HEK293 (cell line): ENCODE measurements around the gene SLC47A2.

ENCODE experiments used
- CTCF ChIA-PET: fragments of 350-600 bp; formaldehyde crosslinking; extraction: SDS; loops from one replicate; lab custom pipeline; 2021; ENCODE audit warnings: antibody characterized with exemption; lab: Yijun Ruan, JAX
- POLR2A ChIA-PET: fragments of 300-600 bp; formaldehyde crosslinking; extraction: SDS; loops from one replicate; lab custom pipeline; 2020; ENCODE audit warnings: antibody characterized with exemption, inconsistent platforms; lab: Yijun Ruan, JAX
- H3K27ac ChIP-seq: fragments of 200-500 bp; sonication (Bioruptor generic); 2 replicates; pipeline ENCODE4 v1.5.1; 2014; ENCODE audit warnings: low read depth, low read length, control low read depth, inconsistent platforms; ENCODE audit errors: extremely low read depth
- H3K36me3 ChIP-seq, 2 experiments: fragments of 200-500 bp in 1 of 2; sonication (Bioruptor generic) in 1 of 2; 1 replicate in 1 of 2; 2 replicates in 1 of 2; pipeline ENCODE4 v1.5.1; 2014 to 2017; ENCODE audit warnings: inconsistent platforms in 2 of 2, low read length in 2 of 2; ENCODE audit not compliant: control insufficient read depth in 2 of 2, insufficient read depth in 1 of 2
- H3K4me1 ChIP-seq: fragments of 200-500 bp; sonication (Bioruptor generic); 2 replicates; pipeline ENCODE4 v1.5.1; 2014; ENCODE audit warnings: mild to moderate bottlenecking, low read length, inconsistent platforms; ENCODE audit not compliant: control insufficient read depth, insufficient read depth
- H3K4me3 ChIP-seq: 2 replicates; pipeline ENCODE4 v1.5.1; 2011; ENCODE audit warnings: low read depth, mild to moderate bottlenecking, control low read depth, low read length, moderate library complexity
- H3K9me3 ChIP-seq: fragments of 200-500 bp; sonication (Bioruptor generic); 2 replicates; pipeline ENCODE4 v1.5.1; 2014; ENCODE audit warnings: low read depth, low read length, inconsistent platforms; ENCODE audit not compliant: control insufficient read depth, insufficient read depth
- BCL11A ChIP-seq: fragments of 450-650 bp; formaldehyde crosslinking; IDR thresholded peaks from 2 replicates; pipeline ENCODE4 v1.5.1; 2016; ENCODE audit warnings: low read depth, missing biosample characterization, missing genetic modification characterization
- EGR2 ChIP-seq: fragments of 450-650 bp; formaldehyde crosslinking; IDR thresholded peaks from 2 replicates; pipeline ENCODE4 v1.5.1; 2016; ENCODE audit warnings: low read depth, missing biosample characterization, missing genetic modification characterization
- GLIS2 ChIP-seq: fragments of 450-650 bp; formaldehyde crosslinking; IDR thresholded peaks from 2 replicates; pipeline ENCODE4 v1.5.1; 2016; ENCODE audit warnings: missing biosample characterization, missing genetic modification characterization
- KLF1 ChIP-seq: fragments of 450-650 bp; formaldehyde crosslinking; IDR thresholded peaks from 2 replicates; pipeline ENCODE4 v1.5.1; 2016; ENCODE audit warnings: missing biosample characterization, missing genetic modification characterization
- SP2 ChIP-seq: fragments of 450-650 bp; formaldehyde crosslinking; IDR thresholded peaks from 2 replicates; pipeline ENCODE4 v1.5.1; 2016; ENCODE audit warnings: missing biosample characterization, missing genetic modification characterization
- WT1 ChIP-seq: fragments of 450-650 bp; formaldehyde crosslinking; IDR thresholded peaks from 2 replicates; pipeline ENCODE4 v1.5.1; 2016; ENCODE audit warnings: missing biosample characterization, missing genetic modification characterization
- ZBTB20 ChIP-seq: fragments of 450-650 bp; formaldehyde crosslinking; IDR thresholded peaks from 2 replicates; pipeline ENCODE4 v1.5.1; 2016; ENCODE audit warnings: missing biosample characterization, missing genetic modification characterization
- ZBTB21 ChIP-seq: fragments of 450-650 bp; formaldehyde crosslinking; IDR thresholded peaks from 2 replicates; pipeline ENCODE4 v1.5.1; 2017; ENCODE audit warnings: missing biosample characterization, missing genetic modification characterization
- ZFP69B ChIP-seq: fragments of 450-650 bp; formaldehyde crosslinking; IDR thresholded peaks from 2 replicates; pipeline ENCODE4 v1.5.1; 2016; ENCODE audit warnings: missing biosample characterization, missing genetic modification characterization
- ZIC2 ChIP-seq: fragments of 450-650 bp; formaldehyde crosslinking; IDR thresholded peaks from 2 replicates; pipeline ENCODE4 v1.5.1; 2016; ENCODE audit warnings: missing biosample characterization, missing genetic modification characterization
- ZNF10 ChIP-seq: fragments of 450-650 bp; formaldehyde crosslinking; IDR thresholded peaks from 2 replicates; pipeline ENCODE4 v1.5.1; 2017; ENCODE audit warnings: missing biosample characterization, missing genetic modification characterization
- ZNF223 ChIP-seq: fragments of 450-650 bp; formaldehyde crosslinking; IDR thresholded peaks from 2 replicates; pipeline ENCODE4 v1.5.1; 2016; ENCODE audit warnings: missing biosample characterization, missing genetic modification characterization
- ZNF266 ChIP-seq: fragments of 450-650 bp; formaldehyde crosslinking; IDR thresholded peaks from 2 replicates; pipeline ENCODE4 v1.5.1; 2016; ENCODE audit warnings: missing biosample characterization, missing genetic modification characterization, low read depth
- ZNF624 ChIP-seq: fragments of 450-650 bp; formaldehyde crosslinking; IDR thresholded peaks from 2 replicates; pipeline ENCODE4 v1.5.1; 2017; ENCODE audit warnings: missing biosample characterization, missing genetic modification characterization
- ZNF654 ChIP-seq: fragments of 450-650 bp; formaldehyde crosslinking; IDR thresholded peaks from 2 replicates; pipeline ENCODE4 v1.5.1; 2016; ENCODE audit warnings: low read depth, missing biosample characterization, missing genetic modification characterization
- TF ChIP-seq, protein P1 (sequence below): fragments of 450-650 bp; formaldehyde crosslinking; IDR thresholded peaks from 2 replicates; pipeline ENCODE4 v1.5.1; 2016; ENCODE audit warnings: missing biosample characterization, missing genetic modification characterization

The SLC47A2 gene

DNA sequence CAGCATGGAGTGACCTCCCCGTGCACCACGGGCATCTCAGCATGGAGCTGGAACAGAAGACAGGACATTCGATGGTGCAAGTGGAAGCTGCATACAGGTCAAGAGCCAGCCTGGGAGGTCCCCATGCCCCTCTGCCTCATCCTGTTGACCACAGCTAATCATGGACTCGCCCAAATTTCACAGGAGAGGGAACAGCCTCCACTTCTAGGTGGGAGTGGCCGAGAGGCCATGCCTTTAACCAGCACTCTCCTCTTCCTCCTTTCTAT, 3.8 kb upstream of the SLC47A2 start:
- H3K9me3 ChIP-seq, result no peaks in the 10 kb centered on the region
- TF ChIP-seq ZNF10 (tag by site-specific recombination) (no peak), KLF1 (tag by site-specific recombination) (no peak), SP2 (tag by site-specific recombination) (no peak), ZNF223 (no peak), ZBTB20 (tag by site-specific recombination) (no peak), ZFP69B (tag by site-specific recombination) (no peak), EGR2 (no peak), ZNF266 (no peak), BCL11A (tag by site-specific recombination) (no peak), ZNF624 (tag by site-specific recombination) (no peak)
- ChIA-PET POLR2A (no interaction called here), CTCF (interaction anchor here (0.7 to 2.0 kb wide), 4 partner anchors 8 to 207 kb away, joined by 3 to 9 read pairs (median 4); no protein-coding TSS in a partner anchor)
- no peaks in the 10 kb centered on the region for H3K4me1 ChIP-seq
- no peak overlapping the region for H3K4me3 ChIP-seq
- H3K36me3 ChIP-seq, result no peaks in the 10 kb centered on the region
- H3K27ac ChIP-seq, result no peak overlapping the region

DNA sequence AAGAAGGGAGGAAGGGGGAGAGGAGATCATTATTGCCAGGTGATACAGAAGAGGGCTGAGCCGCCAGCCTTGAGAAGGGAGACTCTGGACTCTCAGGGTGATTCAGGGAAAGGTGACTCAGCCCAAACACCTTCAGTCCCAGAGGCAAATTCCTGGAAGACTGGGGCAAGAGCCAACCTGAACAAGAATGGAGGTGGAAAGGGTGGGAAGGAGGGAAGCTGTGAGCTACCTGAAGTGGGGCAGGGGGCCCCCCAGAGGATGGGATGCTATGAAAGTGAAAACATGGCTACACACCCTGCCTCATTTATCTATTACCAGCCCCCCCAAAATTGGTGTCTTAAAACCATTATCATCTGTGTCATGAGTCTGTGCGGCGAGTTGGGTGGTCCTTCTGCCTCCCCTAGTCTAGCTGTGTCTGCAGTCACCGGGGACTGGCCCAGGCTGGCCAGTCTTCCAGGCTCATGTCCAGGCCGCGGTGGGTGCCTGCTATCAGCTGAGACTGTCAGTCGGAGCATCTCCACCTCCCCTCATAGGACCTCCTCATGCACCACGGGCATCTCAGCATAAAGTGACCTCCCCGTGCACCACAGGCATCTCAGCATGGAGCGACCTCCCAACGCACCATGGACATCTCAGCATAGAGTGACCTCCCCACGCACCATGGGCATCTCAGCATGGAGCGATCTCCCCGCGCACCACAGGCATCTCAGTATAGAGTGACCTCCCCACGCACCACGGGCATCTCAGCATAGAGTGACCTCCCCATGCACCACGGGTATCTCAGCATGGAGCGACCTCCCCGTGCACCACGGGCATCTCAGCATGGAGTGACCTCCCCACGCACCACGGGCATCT, 3.2 kb upstream of the SLC47A2 start:
- Histone ChIP-seq H3K4me3 (no peak overlapping the region), H3K27ac (no peak overlapping the region), H3K9me3 (no peaks in the 10 kb centered on the region), H3K4me1 (no peaks in the 10 kb centered on the region), H3K36me3 (no peaks in the 10 kb centered on the region)
- ChIA-PET CTCF (interaction anchor here (0.6 to 2.0 kb wide), 11 partner anchors 8 to 357 kb away, joined by 3 to 9 read pairs (median 3); partner anchors contain the start of gene B9D1), POLR2A (no interaction called here)
- no peak for TF ChIP-seq ZBTB21 (tag by site-specific recombination)
- 0 out of 2 replicates have a peak, but pooled peaks have one; percentile 25 for TF ChIP-seq GLIS2 (tag by site-specific recombination)
- peak; percentile 14; the same call in 1 of the 2 replicates for TF ChIP-seq ZIC2 (tag by site-specific recombination)

DNA sequence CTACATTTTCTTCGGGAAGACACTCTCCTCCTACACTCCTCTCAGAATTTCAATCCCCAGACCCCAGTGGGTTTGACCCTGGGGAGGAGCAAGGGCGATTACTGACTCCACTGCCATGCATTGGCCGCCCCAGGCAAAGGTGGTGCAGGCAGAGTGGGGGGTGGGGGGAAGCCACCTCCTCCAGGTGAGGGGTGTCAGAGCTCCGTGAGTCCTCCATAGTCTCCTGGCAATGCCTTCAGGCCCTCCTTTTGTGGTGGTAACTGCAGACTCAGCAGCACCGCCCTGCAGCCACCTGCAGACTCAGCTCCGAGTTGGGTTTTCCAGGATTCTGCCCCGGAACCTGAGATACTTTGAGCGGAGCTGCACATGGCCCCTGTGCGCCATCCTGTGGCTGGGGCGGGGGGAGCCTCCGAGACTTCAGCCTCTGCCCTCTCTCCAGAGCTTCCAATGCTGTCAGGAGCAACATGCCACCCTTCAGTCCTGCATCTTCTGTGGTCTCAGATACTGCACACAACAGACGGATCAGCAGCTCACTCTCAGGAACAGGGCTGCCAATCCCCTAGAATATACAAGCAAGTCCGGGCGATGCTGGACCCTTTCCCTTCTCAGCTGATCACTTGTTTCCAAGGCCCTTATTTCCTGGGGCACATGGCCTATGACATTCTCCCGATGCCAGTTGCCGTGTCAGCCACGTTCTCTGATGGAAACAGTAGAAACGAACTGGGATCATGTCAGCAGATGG, 2.4 kb upstream of the SLC47A2 start:
- no peaks in the 10 kb centered on the region for H3K4me1 ChIP-seq
- TF ChIP-seq ZNF654 (peak; percentile 59), ZNF223 (peak; percentile 84), WT1 (tag by site-specific recombination) (no peak)
- TF ChIP-seq, protein P1, sequence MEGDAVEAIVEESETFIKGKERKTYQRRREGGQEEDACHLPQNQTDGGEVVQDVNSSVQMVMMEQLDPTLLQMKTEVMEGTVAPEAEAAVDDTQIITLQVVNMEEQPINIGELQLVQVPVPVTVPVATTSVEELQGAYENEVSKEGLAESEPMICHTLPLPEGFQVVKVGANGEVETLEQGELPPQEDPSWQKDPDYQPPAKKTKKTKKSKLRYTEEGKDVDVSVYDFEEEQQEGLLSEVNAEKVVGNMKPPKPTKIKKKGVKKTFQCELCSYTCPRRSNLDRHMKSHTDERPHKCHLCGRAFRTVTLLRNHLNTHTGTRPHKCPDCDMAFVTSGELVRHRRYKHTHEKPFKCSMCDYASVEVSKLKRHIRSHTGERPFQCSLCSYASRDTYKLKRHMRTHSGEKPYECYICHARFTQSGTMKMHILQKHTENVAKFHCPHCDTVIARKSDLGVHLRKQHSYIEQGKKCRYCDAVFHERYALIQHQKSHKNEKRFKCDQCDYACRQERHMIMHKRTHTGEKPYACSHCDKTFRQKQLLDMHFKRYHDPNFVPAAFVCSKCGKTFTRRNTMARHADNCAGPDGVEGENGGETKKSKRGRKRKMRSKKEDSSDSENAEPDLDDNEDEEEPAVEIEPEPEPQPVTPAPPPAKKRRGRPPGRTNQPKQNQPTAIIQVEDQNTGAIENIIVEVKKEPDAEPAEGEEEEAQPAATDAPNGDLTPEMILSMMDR (tag by site-specific recombination), result 0 out of 2 replicates have a peak, but pooled peaks have one; percentile 18
- CTCF ChIA-PET, result interaction anchor here (0.6 to 1.6 kb wide), 11 partner anchors 9 to 396 kb away, joined by 3 to 6 read pairs (median 4); partner anchors contain the start of gene B9D1

More for the DNA sequence above, 2.4 kb upstream of the SLC47A2 start:
- Histone ChIP-seq H3K27ac (no peak overlapping the region), H3K9me3 (no peaks in the 10 kb centered on the region), H3K36me3 (no peaks in the 10 kb centered on the region), H3K4me3 (no peak overlapping the region)
- POLR2A ChIA-PET, result interaction anchor here (0.6 to 1.1 kb wide), 4 partner anchors 9 to 426 kb away, joined by 3 to 4 read pairs (median 3); partner anchors contain the start of gene ALDH3A2
